Measurements from ENCODE around the gene ARHGAP15. TPM values are rescaled to one million over a fixed set of nuclear protein-coding genes. Genes with fewer than 3 reads are reported as not detected.

ARHGAP15 gene
- total RNA-seq, 1 experiment from 2014 or later = 0.41 TPM

- Histone ChIP-seq H3K4me3 (ENCODE audit: low read depth in 2 of 2, low read length in 2 of 2) (no peak overlapping the region), H3K4me1 (ENCODE audit: control insufficient read depth, insufficient read depth, low read length) (no peaks in the 10 kb centered on the region), H3K27me3 (ENCODE audit: control insufficient read depth, insufficient read depth, low read length) (no peaks in the 10 kb centered on the region), H3K36me3 (ENCODE audit: control insufficient read depth, insufficient read depth, low read length) (no peaks in the 10 kb centered on the region), H3K27ac (ENCODE audit: low read length) (no peak overlapping the region), H3K9me3 (ENCODE audit: control insufficient read depth, insufficient read depth, low read depth, low read length) (no peaks in the 10 kb centered on the region)
- POLR2A ChIA-PET = no interaction called here
- no peak for DNase-seq (ENCODE audit: low read depth, low spot score)
- in situ Hi-C loops (cut with HindIII; ENCODE audit: low pct_unique_long_range_greater_than_20kb, low sequenced_read_pairs) = no loop called here
- CTCF ChIA-PET = no interaction called here
- TF ChIP-seq POLR2AphosphoS5 (IDR thresholded peaks at IDR 0.05; ENCODE audit: low read depth, low read length) = no peak
- no peak for TF ChIP-seq CTCF (IDR thresholded peaks at IDR 0.05)
- TF ChIP-seq REST (IDR thresholded peaks at IDR 0.05; ENCODE audit: insufficient read depth in 1 of 2, low read depth in 2 of 2, low read length in 1 of 2) = no peak
- no peak for TF ChIP-seq TCF7L2 (IDR thresholded peaks at IDR 0.05; ENCODE audit: low read depth, low read length)
- no peak for TF ChIP-seq SIN3A (IDR thresholded peaks at IDR 0.05; ENCODE audit: borderline replicate concordance, insufficient read depth, low read depth, low read length)
- intact Hi-C loops (cut with micrococcal nuclease; ENCODE audit: unreplicated experiment) = no loop called here
- BruUV-seq (replicated peaks) = no TSS peak
- no peak for ATAC-seq
Observed at GRCh38 chr2:143209570-143210445, 80.6 kb downstream of the ARHGAP15 start.

GRCh38 chr2:143210446-143210819 is 81.2 kb downstream of the ARHGAP15 start:
- Histone ChIP-seq H3K9me3 (ENCODE audit: control insufficient read depth, insufficient read depth, low read depth, low read length) (no peaks in the 10 kb centered on the region), H3K4me1 (ENCODE audit: control insufficient read depth, insufficient read depth, low read length) (no peaks in the 10 kb centered on the region), H3K36me3 (ENCODE audit: control insufficient read depth, insufficient read depth, low read length) (no peaks in the 10 kb centered on the region), H3K4me3 (ENCODE audit: low read depth in 2 of 2, low read length in 2 of 2) (no peak overlapping the region), H3K27ac (ENCODE audit: low read length) (no peak overlapping the region), H3K27me3 (ENCODE audit: control insufficient read depth, insufficient read depth, low read length) (no peaks in the 10 kb centered on the region)
- intact Hi-C loops (cut with micrococcal nuclease; ENCODE audit: unreplicated experiment) (no loop called here), in situ Hi-C loops (cut with HindIII; ENCODE audit: low pct_unique_long_range_greater_than_20kb, low sequenced_read_pairs) (no loop called here)
- DNase-seq (ENCODE audit: low read depth, low spot score) (no peak), ATAC-seq (no peak)
- CTCF ChIA-PET = no interaction called here
- POLR2A ChIA-PET = no interaction called here
- no TSS peak for BruUV-seq (replicated peaks)
- TF ChIP-seq CTCF (IDR thresholded peaks at IDR 0.05) = no peak
- no peak for TF ChIP-seq POLR2AphosphoS5 (IDR thresholded peaks at IDR 0.05; ENCODE audit: low read depth, low read length)
- TF ChIP-seq TCF7L2 (IDR thresholded peaks at IDR 0.05; ENCODE audit: low read depth, low read length) = no peak
- no peak for TF ChIP-seq SIN3A (IDR thresholded peaks at IDR 0.05; ENCODE audit: borderline replicate concordance, insufficient read depth, low read depth, low read length)
- no peak for TF ChIP-seq REST (IDR thresholded peaks at IDR 0.05; ENCODE audit: insufficient read depth in 1 of 2, low read depth in 2 of 2, low read length in 1 of 2)
